NB4 (cell line): ENCODE results near the gene DSG3.

Experiments
- CTCF ChIP-seq: IDR thresholded peaks from one replicate; pipeline ENCODE4 v1.5.1; 2012; ENCODE audit warnings: low read depth, low read length
- POLR2A ChIP-seq: IDR thresholded peaks from 2 replicates; pipeline ENCODE4 v1.6.1; 2011; ENCODE audit warnings: mild to moderate bottlenecking; ENCODE audit not compliant: insufficient read length; ENCODE audit errors: extremely low read depth

- TF ChIP-seq CTCF (no peak), POLR2A (no peak)
These were observed 17.9 kb upstream of the DSG3 start for GRCh38 chr18:31429623-31430022.
